ENCODE measurements around the gene TSPY3.
"Not testable (repeated sequence)": the region's sequence is repeated elsewhere in the genome, so short reads cannot be mapped to it uniquely, and the experiment has no call there.

Gene TSPY3, protein sequence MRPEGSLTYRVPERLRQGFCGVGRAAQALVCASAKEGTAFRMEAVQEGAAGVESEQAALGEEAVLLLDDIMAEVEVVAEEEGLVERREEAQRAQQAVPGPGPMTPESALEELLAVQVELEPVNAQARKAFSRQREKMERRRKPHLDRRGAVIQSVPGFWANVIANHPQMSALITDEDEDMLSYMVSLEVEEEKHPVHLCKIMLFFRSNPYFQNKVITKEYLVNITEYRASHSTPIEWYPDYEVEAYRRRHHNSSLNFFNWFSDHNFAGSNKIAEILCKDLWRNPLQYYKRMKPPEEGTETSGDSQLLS

GRCh38 chrY:9398121-9398520 lies at the start of gene TSPY3:
TSS of gene TSPY3 (plus strand) at chrY:9398421. CDS start at chrY:9398467, 46 bp downstream.
- not testable (repeated sequence) for DNase-seq (ENCODE audit: low read depth in 2 of 2)

- DNase-seq (ENCODE audit: low read depth in 2 of 2), result not testable (repeated sequence)
These were observed 40.7 kb upstream of the TSPY3 start, which contains the start of gene TSPY8 for GRCh38 chrY:9357497-9357896. TSS of gene TSPY8 (plus strand) at chrY:9357797. CDS start at chrY:9357843, 46 bp downstream.

DNA sequence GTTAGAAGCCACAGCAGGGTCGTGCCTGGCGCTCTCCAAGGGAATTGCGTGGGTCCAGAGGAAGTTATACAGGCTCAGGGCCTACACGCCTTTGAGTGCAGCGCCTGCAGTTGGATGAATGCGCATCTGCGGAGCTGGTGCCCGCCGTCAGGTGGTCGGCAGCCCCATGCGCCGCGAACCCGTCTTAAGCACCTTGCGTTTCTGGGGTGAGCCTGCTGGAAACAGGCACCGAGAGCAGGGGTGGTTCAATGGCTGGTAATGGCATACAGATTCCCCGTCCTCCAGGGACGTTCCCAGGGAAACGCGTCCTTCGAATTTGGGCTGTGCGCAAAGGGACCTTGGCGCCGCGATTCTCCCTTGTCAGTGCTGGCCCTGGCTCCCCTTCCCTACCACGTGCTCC lies 1.7 kb upstream of the TSPY3 start:
- DNase-seq (ENCODE audit: low read depth in 2 of 2), result not testable (repeated sequence)
